ENCODE results near the gene IFFO2.

The IFFO2 gene

DNA sequence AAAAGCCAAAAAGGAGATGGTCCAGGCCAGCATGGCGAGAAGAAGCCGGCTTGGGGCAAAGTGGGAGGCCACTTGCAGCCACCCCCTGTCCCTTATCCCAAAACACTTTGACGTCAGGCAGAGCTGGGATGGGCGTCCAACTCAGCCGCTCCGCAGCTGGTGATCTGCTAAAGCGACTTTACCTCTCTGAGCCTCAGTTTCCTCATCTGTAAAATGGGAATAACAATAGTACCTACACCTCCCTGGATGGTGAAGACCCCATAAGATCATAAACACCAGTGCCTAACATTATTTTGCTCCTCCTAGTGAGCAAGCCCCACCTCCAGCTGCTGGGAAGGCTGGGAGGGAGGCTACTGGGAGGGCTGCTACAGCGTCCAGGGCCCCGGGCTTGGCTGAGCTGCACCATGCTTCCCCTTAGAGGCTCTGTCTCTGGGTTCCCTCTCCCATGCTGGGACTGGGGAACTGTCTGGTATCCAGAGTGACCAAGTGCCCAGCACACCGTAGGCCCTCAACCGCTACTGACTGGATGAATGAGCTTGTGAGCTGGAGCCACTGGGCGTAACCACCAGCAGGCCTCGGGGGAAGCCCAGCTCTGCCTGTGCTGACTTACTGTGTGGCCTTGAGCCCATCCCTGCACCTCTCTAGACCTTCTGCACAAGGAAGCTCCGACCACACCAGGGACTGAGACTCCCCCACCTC lies 18.3 kb downstream of the IFFO2 start:
- H3K9me3 ChIP-seq = no peaks in the 10 kb centered on the region
- H3K27me3 ChIP-seq = no peaks in the 10 kb centered on the region
- intact Hi-C loops (cut with DNase I; ENCODE audit: low total_unique reads) = no loop called here
- no peak for DNase-seq
- no peak overlapping the region for H3K4me3 ChIP-seq
- TF ChIP-seq, protein P1, sequence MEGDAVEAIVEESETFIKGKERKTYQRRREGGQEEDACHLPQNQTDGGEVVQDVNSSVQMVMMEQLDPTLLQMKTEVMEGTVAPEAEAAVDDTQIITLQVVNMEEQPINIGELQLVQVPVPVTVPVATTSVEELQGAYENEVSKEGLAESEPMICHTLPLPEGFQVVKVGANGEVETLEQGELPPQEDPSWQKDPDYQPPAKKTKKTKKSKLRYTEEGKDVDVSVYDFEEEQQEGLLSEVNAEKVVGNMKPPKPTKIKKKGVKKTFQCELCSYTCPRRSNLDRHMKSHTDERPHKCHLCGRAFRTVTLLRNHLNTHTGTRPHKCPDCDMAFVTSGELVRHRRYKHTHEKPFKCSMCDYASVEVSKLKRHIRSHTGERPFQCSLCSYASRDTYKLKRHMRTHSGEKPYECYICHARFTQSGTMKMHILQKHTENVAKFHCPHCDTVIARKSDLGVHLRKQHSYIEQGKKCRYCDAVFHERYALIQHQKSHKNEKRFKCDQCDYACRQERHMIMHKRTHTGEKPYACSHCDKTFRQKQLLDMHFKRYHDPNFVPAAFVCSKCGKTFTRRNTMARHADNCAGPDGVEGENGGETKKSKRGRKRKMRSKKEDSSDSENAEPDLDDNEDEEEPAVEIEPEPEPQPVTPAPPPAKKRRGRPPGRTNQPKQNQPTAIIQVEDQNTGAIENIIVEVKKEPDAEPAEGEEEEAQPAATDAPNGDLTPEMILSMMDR (IDR thresholded peaks at IDR 0.05) = no peak
- H3K36me3 ChIP-seq = no peaks in the 10 kb centered on the region
- peaks cover 10 to 78% (median 64%) of the 10 kb centered on the region in 4 donors for H3K4me1 ChIP-seq
- H3K27ac ChIP-seq = no peak overlapping the region

DNA sequence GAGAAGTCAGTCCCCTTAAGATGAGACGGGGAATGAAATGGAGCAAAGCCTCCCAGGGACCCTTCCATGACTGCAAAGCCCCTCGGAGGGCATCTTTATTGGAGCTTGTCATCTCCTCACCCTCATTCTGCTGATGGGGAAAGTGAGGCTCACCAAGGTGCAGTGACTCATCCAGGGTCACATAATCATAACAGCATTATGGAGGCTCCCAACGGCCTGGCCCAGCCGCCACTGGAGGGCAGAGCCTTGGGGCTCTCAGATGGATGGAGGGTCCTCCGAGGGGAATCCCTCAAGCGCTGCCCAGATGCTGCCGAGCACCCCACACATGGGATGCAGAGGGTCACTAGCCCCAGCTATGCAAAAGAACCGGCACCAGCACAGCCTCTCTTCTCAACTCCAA lies 18.9 kb downstream of the IFFO2 start:
- Histone ChIP-seq H3K4me1 (peaks cover 10 to 78% (median 66%) of the 10 kb centered on the region in 4 donors), H3K4me3 (no peak overlapping the region), H3K9me3 (no peaks in the 10 kb centered on the region), H3K27ac (no peak overlapping the region), H3K36me3 (no peaks in the 10 kb centered on the region), H3K27me3 (no peaks in the 10 kb centered on the region)
- DNase-seq = no peak
- TF ChIP-seq, protein P1 (IDR thresholded peaks at IDR 0.05) = no peak
- intact Hi-C loops (cut with DNase I; ENCODE audit: low total_unique reads) = no loop called here

DNA sequence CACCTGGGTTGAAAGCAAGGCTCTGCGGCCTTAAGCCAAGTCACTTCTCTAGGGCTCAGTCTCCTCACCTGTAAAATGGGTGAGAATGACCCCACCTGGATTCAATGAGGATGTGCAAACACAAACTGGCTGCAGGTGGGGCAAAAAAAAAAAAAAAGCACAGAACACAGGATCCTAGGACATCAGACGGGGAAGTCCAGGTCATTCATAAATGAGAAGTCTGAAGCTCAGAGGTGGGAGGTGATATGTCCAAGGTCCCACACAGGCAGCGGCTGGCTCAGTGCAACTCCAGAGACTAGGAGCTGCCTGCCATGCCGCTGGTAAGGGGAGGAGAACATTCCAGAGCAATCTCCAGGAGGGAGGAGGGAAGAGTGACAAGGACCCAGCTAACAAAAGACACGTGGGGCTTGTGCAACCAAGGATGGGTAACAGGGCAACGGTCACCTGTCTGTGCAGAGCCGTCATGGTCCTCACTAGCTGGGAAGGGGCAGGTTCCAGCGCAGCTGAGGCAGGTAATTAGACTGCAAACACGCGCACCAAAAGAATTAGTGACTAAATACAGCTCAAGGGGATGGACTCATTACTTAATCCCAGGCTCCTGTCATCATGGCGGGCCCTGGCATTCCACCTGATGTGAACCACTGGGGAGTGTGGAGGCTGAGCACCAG lies 19.5 kb downstream of the IFFO2 start:
- TF ChIP-seq, protein P1 (IDR thresholded peaks at IDR 0.05) = no peak
- no peak for DNase-seq

DNA sequence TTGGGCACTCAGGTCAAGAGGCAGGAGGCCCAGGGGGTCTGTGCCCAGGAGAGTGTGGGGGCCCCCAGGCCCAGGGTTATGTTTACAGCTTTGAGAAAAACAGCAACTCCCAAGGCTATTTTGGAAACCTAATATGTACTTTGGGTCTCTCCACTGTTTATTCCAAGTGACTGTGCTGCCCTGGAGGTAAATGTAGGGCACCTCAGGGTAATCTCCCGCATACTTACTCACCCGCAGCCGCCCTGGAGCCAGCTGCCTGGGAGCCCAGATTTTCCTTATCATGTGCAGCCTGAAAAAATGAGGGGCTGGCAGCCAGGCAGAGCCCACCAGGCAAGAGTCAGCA lies 20.0 kb downstream of the IFFO2 start:
- Histone ChIP-seq H3K4me3 (no peak overlapping the region), H3K36me3 (no peaks in the 10 kb centered on the region), H3K9me3 (no peaks in the 10 kb centered on the region), H3K4me1 (peaks cover 1 to 77% (median 59%) of the 10 kb centered on the region in 4 donors), H3K27me3 (no peaks in the 10 kb centered on the region), H3K27ac (no peak overlapping the region)
- DNase-seq = no peak
- intact Hi-C loops (cut with DNase I; ENCODE audit: low total_unique reads) = no loop called here
- TF ChIP-seq, protein P1 (IDR thresholded peaks at IDR 0.05) = no peak

More for the DNA sequence above, 19.5 kb downstream of the IFFO2 start:
- Histone ChIP-seq H3K9me3 (no peaks in the 10 kb centered on the region), H3K36me3 (no peaks in the 10 kb centered on the region), H3K4me1 (peaks cover 6 to 78% (median 62%) of the 10 kb centered on the region in 4 donors), H3K27ac (no peak overlapping the region), H3K4me3 (no peak overlapping the region), H3K27me3 (no peaks in the 10 kb centered on the region)
- intact Hi-C loops (cut with DNase I; ENCODE audit: low total_unique reads) = no loop called here

DNA sequence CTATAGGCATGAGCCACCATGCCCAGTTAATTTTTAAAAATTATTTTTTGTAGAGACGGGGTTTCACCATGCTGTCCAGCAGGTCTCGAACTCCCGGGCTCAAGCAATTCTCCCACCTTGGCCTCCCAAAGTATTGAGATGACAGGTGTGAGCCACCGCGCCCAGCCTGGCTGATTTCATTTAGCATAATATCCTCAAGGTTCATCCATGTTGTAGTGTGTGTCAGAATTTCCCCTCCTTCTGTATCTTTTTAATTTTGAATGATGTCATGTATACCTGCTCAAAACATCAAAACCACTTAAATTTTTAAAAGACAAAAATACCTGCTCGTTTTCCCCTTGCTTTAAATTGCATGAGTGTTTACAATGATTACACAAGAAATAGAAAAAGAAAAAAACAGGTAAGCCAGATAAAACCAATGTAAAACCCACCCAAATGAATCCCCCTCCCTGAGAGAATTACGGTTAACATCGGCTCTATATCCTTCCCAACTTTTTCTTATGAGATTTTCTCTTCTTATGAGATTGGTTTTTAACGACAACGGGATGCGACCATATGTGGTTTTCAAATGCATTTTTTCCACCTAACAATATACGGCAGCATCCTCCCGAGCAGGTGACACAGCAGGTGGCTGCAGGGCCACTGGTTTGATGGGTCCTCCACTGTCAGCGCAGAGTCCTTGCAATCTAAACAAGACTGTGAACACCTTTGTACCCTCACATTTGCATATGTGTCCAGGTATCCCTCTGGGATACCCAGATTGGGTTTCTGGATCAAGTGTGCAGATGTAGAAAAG lies 22.1 kb downstream of the IFFO2 start:
- H3K4me1 ChIP-seq = peaks cover 0 to 66% (median 49%) of the 10 kb centered on the region in 4 donors
- H3K4me3 ChIP-seq = no peak overlapping the region
- no peaks in the 10 kb centered on the region for H3K9me3 ChIP-seq
- no peak for DNase-seq
- no peaks in the 10 kb centered on the region for H3K27me3 ChIP-seq
- H3K36me3 ChIP-seq = no peaks in the 10 kb centered on the region
- intact Hi-C loops (cut with DNase I; ENCODE audit: low total_unique reads) = no loop called here
- TF ChIP-seq, protein P1 (IDR thresholded peaks at IDR 0.05) = no peak
- H3K27ac ChIP-seq = no peak overlapping the region
